PC-3 (cell line): Measurements from ENCODE around the gene LHFPL6. TPM values are rescaled to one million over a fixed set of nuclear protein-coding genes. Genes with fewer than 3 reads are reported as not detected.

ENCODE experiments used
- ATAC-seq: fragments of 200-7000 bp; cut with Tn5 transposase; 2 replicates; pipeline ENCODE4 v1.9.1; 2020; ENCODE audit warnings: mild to moderate bottlenecking, moderate library complexity
- BruUV-seq: library from RNA; stranded (reverse); fragments of 400-500 nt; replicated peaks from 2 replicates; lab custom pipeline; 2021; lab: Mats Ljungman, UMichigan
- CTCF ChIA-PET: fragments of 300-600 bp; sonication (Branson Sonifier 250); formaldehyde crosslinking; loops from one replicate; lab custom pipeline; 2022; ENCODE audit warnings: antibody characterized with exemption; lab: Charles Lee
- POLR2A ChIA-PET: fragments of 300-600 bp; sonication (Branson Sonifier 250); formaldehyde crosslinking; loops from one replicate; lab custom pipeline; 2022; ENCODE audit warnings: antibody characterized with exemption; ENCODE audit not compliant: unreplicated experiment; lab: Charles Lee
- DNase-seq: peaks from one replicate; pipeline ENCODE4 v3.0.0-alpha.2; 2015
- H2AFZ ChIP-seq: fragments of 300-600 bp; sonication (generic); 2 replicates; pipeline ENCODE4 v1.6.0; 2016; ENCODE audit warnings: antibody characterized with exemption, low read length
- H3F3A ChIP-seq: fragments of 300-600 bp; sonication (generic); one replicate; pipeline ENCODE4 v1.6.0; 2017; ENCODE audit warnings: antibody characterized with exemption, low read length, control low read depth, mild to moderate bottlenecking; ENCODE audit not compliant: unreplicated experiment
- H3K27ac ChIP-seq: fragments of 300-600 bp; sonication (generic); 2 replicates; pipeline ENCODE4 v1.5.1; 2016; ENCODE audit warnings: mild to moderate bottlenecking, low read length
- H3K27me3 ChIP-seq: fragments of 300-600 bp; sonication (generic); 2 replicates; pipeline ENCODE4 v1.6.1; 2016; ENCODE audit warnings: low read length, mixed read lengths
- H3K36me3 ChIP-seq: fragments of 300-600 bp; sonication (generic); 2 replicates; pipeline ENCODE4 v1.6.1; 2016; ENCODE audit warnings: low read depth, mixed run types, low read length, mixed read lengths
- H3K4me1 ChIP-seq: fragments of 300-600 bp; sonication (generic); 2 replicates; pipeline ENCODE4 v1.5.1; 2016; ENCODE audit warnings: low read length; ENCODE audit not compliant: insufficient read depth
- H3K4me2 ChIP-seq: fragments of 300-600 bp; sonication (generic); 2 replicates; pipeline ENCODE4 v1.6.0; 2016; ENCODE audit warnings: low read length
- H3K4me3 ChIP-seq: fragments of 300-600 bp; sonication (generic); 2 replicates; pipeline ENCODE4 v1.5.1; 2016; ENCODE audit warnings: mild to moderate bottlenecking, low read length, mixed read lengths
- H3K79me2 ChIP-seq: fragments of 300-600 bp; sonication (generic); 2 replicates; pipeline ENCODE4 v1.6.1; 2017; ENCODE audit warnings: low read length, mixed read lengths
- H3K9ac ChIP-seq: fragments of 300-600 bp; sonication (generic); 2 replicates; pipeline ENCODE4 v1.6.0; 2016; ENCODE audit warnings: mild to moderate bottlenecking, low read length
- H3K9me2 ChIP-seq: fragments of 300-600 bp; sonication (generic); replicated peaks from 2 replicates; pipeline ENCODE4 v1.6.1; 2016; ENCODE audit warnings: mixed run types, low read length, mixed read lengths
- H3K9me3 ChIP-seq: fragments of 300-600 bp; sonication (generic); 2 replicates; pipeline ENCODE4 v1.6.1; 2016; ENCODE audit warnings: low read length, mixed read lengths
- H4K20me1 ChIP-seq: fragments of 300-600 bp; sonication (generic); 2 replicates; pipeline ENCODE4 v1.6.1; 2016; ENCODE audit warnings: low read length, mixed read lengths
- EZH2 ChIP-seq: fragments of 300-600 bp; sonication (generic); IDR thresholded peaks from one replicate; pipeline ENCODE4 v1.6.1; 2017; ENCODE audit warnings: antibody characterized with exemption, mild to moderate bottlenecking, low read length; ENCODE audit not compliant: unreplicated experiment
- EZH2phosphoT487 ChIP-seq: fragments of 300-600 bp; sonication (generic); IDR thresholded peaks from 2 replicates; pipeline ENCODE4 v1.6.1; 2018; ENCODE audit warnings: mild to moderate bottlenecking, antibody characterized with exemption, low read length, borderline replicate concordance
- intact Hi-C: fragments of 100-400 bp; cut with micrococcal nuclease; formaldehyde crosslinking; loops from 2 replicates; pipeline ENCODE4 v1.9.0; 2023
- total RNA-seq: library from RNA; depleted of rRNA; stranded (reverse); fragments of >200 nt; gene quantifications from 2 replicates; pipeline ENCODE4 v1.2.3, GENCODE V29; 2014
- TF ChIP-seq, protein P1 (sequence below): fragments of 300-600 bp; sonication (generic); conservative IDR thresholded peaks from 2 replicates; pipeline ENCODE4 v1.5.1; 2017; ENCODE audit warnings: antibody characterized with exemption, low read depth, mild to moderate bottlenecking, low read length

The LHFPL6 gene
- total RNA-seq, 1 experiment from 2014 or later: 7.8 TPM

DNA sequence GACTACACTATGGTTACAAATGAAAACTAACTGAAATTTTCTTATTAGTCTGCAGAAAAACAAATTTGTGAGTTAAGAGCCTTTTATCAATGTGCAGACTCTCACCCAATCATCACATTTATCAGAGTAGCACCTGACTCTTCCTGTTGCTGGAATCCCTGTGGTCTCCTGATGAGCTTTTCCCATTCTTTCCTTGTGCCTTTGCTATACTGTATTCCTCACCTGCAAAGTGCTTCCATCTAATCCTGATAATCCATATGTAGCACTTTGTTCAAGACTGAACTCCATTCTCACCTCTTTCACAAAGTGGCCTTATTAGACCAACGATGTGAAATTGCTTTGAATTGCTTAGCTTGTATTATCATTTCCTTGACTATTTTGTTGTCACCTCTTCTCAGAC lies 225.3 kb downstream of the LHFPL6 start:
- H3F3A ChIP-seq: no peaks in the 10 kb centered on the region
- ATAC-seq (no peak), DNase-seq (no peak)
- H3K4me1 ChIP-seq: no peaks in the 10 kb centered on the region
- no peak for TF ChIP-seq EZH2
- TF ChIP-seq EZH2phosphoT487: no peak
- TF ChIP-seq, protein P1, sequence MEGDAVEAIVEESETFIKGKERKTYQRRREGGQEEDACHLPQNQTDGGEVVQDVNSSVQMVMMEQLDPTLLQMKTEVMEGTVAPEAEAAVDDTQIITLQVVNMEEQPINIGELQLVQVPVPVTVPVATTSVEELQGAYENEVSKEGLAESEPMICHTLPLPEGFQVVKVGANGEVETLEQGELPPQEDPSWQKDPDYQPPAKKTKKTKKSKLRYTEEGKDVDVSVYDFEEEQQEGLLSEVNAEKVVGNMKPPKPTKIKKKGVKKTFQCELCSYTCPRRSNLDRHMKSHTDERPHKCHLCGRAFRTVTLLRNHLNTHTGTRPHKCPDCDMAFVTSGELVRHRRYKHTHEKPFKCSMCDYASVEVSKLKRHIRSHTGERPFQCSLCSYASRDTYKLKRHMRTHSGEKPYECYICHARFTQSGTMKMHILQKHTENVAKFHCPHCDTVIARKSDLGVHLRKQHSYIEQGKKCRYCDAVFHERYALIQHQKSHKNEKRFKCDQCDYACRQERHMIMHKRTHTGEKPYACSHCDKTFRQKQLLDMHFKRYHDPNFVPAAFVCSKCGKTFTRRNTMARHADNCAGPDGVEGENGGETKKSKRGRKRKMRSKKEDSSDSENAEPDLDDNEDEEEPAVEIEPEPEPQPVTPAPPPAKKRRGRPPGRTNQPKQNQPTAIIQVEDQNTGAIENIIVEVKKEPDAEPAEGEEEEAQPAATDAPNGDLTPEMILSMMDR: no peak
- H4K20me1 ChIP-seq: no peaks in the 10 kb centered on the region
- CTCF ChIA-PET: no interaction called here
- H3K36me3 ChIP-seq: no peaks in the 10 kb centered on the region
- H3K27me3 ChIP-seq: no peaks in the 10 kb centered on the region
- intact Hi-C loops: no loop called here
- no peak overlapping the region for H2AFZ ChIP-seq
- POLR2A ChIA-PET: no interaction called here
- H3K9ac ChIP-seq: no peak overlapping the region
- no peaks in the 10 kb centered on the region for H3K79me2 ChIP-seq
- H3K4me3 ChIP-seq: no peak overlapping the region
- no peaks in the 10 kb centered on the region for H3K9me3 ChIP-seq
- no peak overlapping the region for H3K27ac ChIP-seq
- H3K9me2 ChIP-seq: no peaks in the 10 kb centered on the region
- H3K4me2 ChIP-seq: no peak overlapping the region
- no TSS peak for BruUV-seq

- DNase-seq: no peak
- Histone ChIP-seq H4K20me1 (no peaks in the 10 kb centered on the region), H3K4me3 (no peak overlapping the region), H3K9ac (no peak overlapping the region), H3K27me3 (no peaks in the 10 kb centered on the region), H3K27ac (no peak overlapping the region), H3K4me2 (no peak overlapping the region), H2AFZ (no peak overlapping the region), H3K4me1 (no peaks in the 10 kb centered on the region), H3K79me2 (no peaks in the 10 kb centered on the region), H3K9me2 (no peaks in the 10 kb centered on the region), H3K36me3 (no peaks in the 10 kb centered on the region), H3F3A (no peaks in the 10 kb centered on the region), H3K9me3 (no peaks in the 10 kb centered on the region)
- ChIA-PET CTCF (no interaction called here), POLR2A (no interaction called here)
- intact Hi-C loops: no loop called here
- BruUV-seq: no TSS peak
- TF ChIP-seq EZH2: no peak
- no peak for TF ChIP-seq EZH2phosphoT487
- TF ChIP-seq, protein P1: no peak
- no peak for ATAC-seq
These were observed 226.9 kb downstream of the LHFPL6 start for GRCh38 chr13:39376076-39376475.

GRCh38 chr13:39375601-39376000 lies 227.4 kb downstream of the LHFPL6 start:
- Histone ChIP-seq H2AFZ (no peak overlapping the region), H4K20me1 (no peaks in the 10 kb centered on the region), H3K4me3 (no peak overlapping the region), H3K79me2 (no peaks in the 10 kb centered on the region), H3K36me3 (no peaks in the 10 kb centered on the region), H3K9ac (no peak overlapping the region), H3K4me2 (no peak overlapping the region), H3K4me1 (no peaks in the 10 kb centered on the region), H3K9me2 (no peaks in the 10 kb centered on the region), H3K27me3 (no peaks in the 10 kb centered on the region), H3K27ac (no peak overlapping the region), H3F3A (no peaks in the 10 kb centered on the region), H3K9me3 (no peaks in the 10 kb centered on the region)
- ChIA-PET POLR2A (no interaction called here), CTCF (no interaction called here)
- ATAC-seq: no peak
- no TSS peak for BruUV-seq
- intact Hi-C loops: no loop called here
- no peak for DNase-seq
- TF ChIP-seq, protein P1: no peak
- no peak for TF ChIP-seq EZH2phosphoT487
